Stimulated activated CD4-positive, alpha-beta T cell treated with anti-CD3 and anti-CD28 coated beads, Interleukin-4, amount 100 ng/mL, for 24 hours (primary cell): ENCODE results near the gene TUBGCP6.

Experiments used
- DNase-seq: peaks from one replicate; pipeline ENCODE4 v3.0.0-alpha.2; 2020

Gene TUBGCP6

DNA sequence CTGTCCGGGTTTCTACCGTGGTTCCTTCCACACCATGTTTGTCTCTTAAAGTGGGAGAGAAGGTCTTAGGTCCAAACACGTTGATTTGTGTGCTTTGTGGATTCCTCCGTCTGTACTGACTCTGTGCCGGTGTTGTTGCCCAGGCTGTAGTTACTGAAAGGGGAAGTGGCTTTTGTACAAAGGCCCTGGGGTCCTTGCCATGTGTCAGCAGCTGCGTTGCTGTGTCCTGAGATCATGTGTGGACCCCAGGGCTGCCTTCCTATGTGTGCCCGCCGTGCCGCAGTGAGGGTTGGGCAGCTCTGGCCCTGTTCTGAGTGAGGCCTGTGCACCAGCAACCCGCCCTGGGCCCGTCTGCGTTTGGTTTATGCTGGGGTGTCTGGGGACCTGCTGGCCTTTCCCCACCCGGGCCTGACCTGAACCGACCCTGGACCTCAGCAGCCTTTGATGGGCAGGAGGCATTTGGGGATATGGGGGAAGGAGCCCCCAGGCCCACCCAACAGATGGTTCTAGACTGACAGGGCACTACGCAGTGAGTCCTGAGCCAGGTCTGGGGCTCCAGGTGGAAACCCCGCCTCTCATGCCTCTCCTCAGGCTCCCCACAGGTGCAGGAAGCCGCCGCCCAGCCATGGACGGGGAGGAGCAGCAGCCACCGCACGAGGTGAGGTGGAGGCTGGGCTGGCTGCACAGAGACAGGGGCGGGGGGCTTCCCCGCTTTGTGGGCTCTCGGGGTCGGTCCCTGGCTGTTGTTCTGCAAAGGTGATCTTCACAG, 52.2 kb downstream of the TUBGCP6 start:
- peak; percentile 34 for DNase-seq

DNA sequence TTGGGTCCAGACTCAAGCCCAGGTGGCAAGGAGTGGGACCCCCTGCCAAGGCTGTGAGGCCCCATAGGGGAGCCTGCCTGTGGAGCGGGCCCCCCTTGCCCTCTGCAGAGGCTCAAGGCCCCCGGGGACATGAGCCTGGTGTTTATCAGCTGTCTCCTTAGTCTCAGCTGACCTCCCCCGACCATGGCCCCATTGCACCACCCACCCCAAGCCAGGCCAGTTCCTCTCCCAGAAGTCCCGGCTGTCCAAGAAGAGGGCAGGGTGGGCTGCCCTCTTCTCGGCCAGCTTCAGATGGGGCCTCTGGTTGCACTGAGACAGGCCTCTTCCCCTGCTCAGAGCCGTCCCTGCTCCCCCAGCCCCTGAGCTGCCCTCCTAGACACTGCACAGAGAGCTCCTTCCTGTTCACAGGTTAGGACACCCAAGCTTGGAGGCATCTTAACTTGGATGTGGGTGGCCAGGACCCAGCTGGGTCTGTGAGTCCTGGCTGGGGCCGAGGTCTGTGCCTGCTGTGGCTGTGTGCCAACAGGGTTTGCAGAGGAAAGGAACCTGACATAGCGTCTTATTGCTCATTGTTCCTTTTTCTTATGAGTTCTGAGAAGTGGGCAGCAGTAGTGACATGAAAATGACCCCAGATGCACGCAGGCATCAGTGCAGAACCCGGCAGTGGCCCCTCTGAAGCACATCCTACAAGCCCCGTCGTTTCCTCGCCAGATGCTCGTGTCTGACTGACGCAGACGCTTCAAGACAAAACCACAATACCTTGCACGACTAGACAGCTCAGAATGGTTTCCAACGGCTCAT, 53.7 kb downstream of the TUBGCP6 start:
- peak; percentile 77 for DNase-seq

DNA sequence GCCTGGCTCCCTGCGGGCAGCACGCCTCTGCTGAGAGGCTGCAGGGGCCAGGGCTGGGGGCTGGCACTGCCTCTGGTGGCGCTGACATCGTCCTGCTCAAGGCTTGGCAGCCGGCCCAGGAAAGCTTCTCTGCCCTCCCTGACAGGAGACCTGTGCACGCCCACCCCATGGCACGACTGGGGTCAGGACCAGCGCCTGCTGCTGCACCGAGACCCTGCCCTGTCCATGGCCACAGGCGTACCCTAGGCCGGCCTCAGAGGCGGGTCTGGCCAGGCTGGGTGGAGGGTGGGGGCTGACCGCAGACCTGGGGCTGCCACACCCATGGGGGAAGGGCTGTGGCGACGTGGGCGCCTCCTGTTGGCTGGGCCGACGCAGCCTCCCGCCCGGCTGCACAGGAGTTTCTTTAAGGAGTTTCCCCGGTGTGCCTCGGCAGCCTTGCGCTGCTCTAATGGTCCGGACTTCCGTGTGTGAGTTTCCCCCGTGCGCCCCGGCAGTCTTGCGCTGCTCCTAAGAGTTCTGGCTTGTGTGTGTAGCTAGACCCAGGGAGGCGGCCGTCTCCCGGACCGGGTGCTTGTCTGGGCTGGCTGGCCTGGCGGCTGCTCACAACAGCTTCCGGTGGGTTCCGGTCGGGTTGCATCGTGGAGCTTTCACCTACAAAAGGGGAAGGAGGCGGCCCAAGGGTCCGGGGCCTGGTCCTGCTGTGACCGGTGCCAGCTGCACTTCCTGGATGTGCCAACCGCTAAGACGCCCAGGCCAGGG, 54.5 kb downstream of the TUBGCP6 start:
- peak; percentile 74 for DNase-seq

DNA sequence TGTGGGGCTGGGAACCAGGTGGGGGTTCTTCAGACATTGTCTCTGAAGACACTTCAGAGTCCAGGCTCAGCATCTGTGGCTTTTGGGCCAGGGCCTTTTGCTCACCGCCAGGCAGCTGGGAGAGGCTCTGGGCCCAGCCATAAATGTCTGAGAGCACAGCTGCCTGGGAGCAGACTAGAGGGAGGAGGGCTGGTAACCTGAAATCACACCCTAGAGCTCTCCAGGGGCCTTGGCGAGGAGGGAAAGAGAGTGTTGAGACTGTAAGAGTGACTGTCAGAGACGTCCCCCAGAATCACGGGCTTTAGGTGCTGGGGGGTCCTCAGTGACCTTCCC, 55.0 kb downstream of the TUBGCP6 start:
- DNase-seq: no peak

DNA sequence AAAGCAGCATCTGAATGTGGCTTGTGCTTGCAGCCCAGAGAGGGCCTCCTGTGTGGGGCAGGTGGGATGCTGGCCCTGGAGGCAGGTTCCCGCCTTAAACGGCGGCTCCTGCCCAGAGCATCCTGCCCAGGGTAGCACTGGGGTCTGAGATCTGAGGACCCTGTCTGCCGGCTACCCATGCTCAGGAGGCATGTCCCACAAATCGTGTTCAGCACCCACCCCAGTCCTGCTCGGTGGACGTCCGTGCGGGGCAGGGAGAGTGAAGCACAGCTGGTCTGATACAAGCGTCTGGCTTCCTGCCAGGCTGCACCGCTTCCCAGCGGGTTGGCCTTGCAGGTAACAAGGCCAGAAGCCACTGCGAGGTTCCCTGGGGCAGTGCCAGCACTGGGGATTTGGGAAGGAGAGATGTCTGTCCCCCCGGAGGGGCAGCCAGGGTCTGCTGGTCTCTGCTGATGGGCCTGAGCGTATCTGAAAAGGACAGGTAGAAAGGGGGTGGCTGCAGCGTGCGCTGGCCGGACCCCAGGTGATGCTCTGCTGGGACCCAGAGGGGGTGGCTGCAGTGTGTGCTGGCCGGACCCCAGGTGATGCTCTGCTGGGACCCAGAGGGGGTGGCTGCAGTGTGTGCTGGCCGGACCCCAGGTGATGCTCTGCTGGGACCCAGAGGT, 55.5 kb downstream of the TUBGCP6 start:
- no peak for DNase-seq

DNA sequence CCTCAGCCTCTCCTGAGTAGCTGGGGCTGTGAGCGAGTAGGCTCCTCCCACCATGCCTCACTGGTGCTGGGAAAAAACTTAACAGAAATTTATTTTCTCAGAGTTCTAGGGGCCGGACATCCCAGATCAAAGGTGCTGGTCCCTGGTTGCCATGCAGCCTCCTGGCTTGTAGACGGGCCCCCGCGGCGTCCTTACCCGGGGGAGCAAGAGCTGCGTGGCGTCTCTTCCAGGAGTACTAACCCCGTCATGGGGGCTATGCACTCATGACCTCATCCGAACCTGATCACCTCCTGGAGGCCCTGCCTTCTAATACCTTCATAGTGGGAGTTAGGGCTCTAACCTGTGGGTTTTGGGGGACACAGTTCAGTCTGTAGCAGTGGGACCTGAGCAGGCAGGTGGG, 56.5 kb downstream of the TUBGCP6 start:
- no peak for DNase-seq

DNA sequence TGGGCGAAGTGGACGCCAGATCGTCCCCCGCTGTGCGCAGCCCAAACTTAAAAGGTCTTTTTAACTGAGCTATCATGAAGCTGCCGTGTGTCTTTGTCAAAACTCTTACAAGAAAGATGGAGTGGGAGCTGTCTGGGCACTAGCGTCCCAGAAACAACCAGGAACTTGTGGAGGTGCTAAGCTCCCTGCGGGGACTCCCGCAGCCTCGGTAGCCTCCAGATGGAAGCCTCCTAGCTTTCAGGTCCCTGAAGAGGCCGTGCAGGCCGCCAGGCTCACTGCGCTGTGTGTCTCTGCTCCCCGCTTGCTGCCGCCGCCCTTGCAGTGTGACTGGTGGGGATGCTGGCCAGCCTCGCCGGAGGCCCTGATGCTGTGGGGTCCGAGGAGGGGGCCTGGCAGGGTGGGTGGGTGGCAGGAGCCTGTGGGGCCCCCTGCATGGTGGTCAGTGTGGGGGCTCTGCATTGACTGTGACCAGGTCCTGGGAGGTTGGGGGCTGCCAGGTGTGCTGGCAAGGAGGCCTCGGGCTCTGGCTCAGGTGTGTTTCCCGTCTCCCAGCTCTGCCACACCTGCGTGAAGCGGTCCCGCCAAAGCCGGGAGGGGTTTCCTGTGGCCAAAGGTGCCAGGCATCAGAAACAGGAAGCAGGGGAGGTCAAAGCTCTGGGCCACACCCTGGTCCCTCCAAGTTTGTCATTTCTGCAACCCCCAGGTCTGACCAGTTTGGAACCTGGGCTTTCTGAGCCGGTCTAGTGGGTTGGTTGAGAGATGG, 57.9 kb downstream of the TUBGCP6 start:
- DNase-seq: no peak

DNA sequence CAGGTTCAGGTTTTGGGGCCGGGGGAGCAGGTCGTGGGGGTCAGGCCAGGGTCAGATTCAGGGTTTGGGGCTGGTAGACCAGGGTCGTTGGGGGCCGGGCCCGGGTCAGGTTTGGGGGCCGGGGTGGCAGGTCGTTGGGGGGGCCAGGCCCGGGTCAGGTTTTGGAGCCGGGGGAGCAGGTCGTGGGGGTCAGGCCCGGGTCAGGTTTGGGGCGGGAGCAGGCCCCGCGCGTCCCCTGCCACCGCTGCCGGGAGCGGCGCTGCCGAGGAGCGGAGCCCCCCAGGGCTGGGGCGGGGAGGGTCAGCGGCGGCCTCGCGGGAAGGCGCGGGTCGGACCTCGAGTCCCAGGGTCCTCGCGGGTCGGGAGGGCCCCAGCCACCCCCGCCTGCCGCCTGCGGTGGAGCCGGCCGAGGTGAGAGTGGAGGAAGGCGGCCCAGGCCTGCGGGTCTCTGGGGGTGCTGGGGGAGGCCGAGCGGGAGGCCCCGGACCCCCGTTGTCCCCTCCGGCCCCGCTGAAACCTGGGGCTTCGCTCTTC, 58.6 kb downstream of the TUBGCP6 start:
- DNase-seq: no peak

DNA sequence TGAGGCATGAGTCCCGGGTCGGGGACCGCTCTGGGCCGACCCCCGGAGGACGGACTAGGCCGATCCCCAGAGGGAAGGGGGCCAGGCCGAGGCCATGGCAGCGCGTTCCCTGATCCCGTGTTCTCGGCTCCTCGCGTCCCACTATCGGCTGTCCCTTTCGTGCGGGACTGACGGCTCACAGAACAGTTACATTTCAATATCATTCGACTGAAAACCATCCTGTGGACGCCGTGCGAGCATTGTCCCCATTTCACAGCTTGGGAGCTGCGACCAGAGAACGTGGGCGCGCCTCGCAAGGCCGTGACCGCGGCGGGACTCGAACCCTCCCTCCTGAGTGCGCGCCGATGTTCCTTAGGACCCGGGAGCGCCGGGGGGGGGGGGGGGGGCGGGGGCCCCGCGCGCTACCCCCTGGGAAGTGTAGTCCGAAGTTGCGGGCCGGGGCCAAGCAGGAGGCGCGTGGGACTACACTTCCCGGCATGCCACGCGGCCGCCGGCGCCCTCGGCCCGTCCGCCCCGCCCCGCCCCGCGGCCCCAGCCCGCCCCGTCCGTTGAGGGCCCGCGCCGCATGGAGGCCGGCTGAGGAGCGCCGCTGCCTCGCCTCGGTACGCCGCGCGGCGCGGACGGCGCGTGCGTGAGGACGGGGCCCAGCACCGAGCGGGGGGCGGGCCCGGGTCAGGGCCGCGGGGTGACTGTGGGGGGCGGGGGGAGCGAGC, 59.3 kb downstream of the TUBGCP6 start, which contains the start of gene TRABD:
TSS of gene TRABD (plus strand) at position 539 of the 713 bp plus-strand sequence. CDS start 7,148 bp downstream, outside the sequence.
- DNase-seq: peak; percentile 88

DNA sequence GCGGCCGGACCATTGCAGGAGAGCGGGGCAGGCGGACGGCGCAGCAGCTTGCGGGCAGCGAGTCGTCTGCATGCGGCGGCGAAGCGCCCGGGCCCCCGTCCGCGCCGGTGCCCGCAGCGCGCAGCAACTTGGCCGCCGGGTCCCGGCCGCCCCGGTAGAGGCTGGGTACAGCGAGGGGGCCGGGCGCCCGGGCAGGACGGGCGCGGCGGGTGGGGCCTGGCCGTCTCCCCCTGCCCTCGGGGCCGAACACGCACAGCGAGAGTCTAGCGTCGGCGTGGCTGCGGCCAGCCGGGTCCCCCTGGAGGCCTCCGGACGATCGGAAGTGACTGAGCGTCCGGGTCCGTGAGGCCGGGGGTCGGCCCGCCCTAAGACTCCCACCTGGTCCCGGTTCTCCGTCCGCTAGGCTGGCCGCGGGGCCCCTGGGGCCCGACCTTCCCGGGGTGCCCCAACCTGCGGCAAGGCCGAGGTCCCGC, 59.9 kb downstream of the TUBGCP6 start:
- no peak for DNase-seq

DNA sequence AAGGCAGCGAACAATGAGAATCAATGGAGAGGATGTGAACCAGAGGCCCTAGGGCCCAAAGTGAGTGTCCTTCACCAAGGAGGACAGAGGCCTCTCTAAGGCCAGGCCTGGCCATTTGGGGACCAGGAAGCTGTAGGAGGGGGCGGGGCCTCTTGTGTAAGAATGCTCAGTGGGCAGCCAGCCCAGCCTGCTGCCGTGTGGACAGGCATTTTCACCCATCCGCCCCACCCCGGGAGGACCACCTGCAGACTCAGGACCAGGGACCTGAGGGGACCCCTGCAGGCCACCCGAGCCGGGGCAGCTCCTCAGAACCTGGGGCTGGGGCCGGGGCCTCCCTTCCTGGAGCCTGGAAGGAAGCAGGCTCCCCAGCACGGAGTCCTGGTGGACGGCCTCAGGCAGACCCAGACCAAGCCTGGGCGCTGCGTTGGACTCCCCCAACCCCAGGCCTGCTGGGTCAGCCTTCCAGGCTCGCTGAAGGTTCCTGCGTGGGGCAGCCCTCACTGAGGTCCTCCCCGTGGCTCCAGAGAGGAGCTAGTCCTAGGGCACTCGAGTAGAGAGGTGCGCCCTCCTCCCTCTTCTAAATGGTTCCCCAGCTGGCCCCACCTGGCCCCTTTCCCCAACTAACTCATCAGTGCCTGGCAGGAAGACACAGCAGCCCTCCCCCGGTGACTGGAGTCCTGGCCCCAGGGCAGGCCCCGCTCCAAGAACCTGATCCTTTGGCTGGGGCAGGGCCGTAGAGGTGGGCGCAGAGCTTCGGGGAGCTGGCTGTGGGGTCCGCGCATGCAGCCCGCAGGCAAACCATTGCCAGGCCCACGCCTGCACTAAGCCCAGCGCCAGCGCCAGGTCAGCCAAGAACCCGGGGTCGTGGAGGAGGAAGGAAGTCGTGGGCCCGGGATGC, 60.6 kb downstream of the TUBGCP6 start:
- DNase-seq: no peak

DNA sequence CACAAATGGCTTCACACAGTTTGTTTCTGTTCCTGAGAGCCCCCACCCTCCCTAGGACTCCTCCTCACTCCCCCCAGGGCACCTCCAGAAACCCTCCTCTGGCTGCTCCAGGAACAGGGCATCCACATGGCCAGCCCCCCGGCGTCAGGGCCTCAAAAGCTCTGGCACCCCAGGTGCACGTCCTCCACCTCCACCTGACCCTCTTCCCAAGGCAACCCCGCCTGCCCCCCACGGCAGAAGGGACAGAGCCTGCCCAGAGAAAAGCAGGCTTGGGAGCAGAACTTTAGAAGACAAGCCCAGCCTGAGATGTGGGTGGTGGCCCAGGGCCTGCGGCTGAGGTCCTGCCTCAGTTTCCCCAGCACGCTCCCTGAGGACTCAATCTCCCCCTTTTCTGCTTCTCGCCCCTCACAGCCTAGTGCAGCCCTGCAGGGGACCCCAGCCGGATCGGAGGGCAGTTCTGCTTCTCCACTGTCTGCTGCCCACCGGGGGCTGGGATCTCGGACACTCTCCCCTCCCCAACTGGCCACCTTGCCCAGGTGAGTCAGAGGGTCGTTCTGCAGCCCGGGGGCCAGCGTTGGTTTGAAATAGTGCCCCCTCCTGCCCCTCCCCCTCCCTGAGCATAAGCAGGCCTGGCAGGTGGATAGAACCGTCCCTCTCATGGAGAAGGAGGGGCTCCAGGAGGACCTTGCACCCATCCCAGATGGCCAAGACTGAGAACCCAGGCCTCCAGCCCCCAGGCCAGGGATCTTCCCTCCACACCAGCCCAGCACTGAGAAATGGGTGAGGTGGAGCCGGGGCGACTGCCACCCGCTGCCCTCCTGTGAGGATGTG, 61.5 kb downstream of the TUBGCP6 start:
- no peak for DNase-seq

DNA sequence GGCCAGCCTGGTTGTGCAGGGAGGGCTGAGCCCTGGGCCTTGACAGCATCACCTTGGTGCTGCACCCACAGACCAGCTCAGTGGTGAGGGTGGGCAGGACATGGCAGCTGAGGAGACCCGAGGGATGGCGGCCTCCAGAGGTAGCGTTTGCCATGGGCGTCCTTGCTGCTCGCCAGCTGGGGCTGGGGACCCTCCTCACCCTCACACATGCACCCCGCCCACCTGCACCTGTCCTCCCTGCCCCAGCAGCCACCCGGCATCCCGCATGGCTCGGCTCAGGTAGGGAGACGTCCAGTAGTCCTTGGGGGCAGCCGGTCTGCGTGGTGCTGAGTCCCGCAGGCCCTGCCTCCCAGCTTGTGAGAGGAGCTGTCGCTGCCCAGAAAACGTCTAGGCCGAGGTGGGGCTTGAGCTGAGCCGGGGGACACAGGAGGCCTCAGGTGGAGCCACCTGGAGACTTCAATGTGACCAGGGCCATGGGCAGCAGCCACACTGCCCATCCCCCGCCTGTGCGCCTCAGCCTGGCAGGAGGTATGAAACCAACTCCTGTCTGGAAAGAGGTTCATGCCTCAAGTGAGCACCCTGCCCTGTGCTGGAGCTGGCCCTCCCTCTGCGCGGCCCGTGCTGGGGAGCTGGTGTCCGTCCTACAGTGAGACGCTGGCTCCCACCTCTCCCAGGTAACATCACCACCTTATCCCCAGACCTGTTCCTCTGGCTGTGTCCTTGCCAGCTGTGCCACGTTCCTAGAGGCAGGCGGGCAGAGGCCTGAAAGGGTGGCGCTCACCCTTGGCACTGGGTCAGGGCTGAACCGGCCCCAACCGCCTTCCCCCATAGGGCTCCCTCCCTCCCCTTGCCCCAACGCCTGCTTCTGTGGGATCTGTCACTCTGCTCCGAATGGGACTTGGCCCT, 62.4 kb downstream of the TUBGCP6 start:
- DNase-seq: no peak

DNA sequence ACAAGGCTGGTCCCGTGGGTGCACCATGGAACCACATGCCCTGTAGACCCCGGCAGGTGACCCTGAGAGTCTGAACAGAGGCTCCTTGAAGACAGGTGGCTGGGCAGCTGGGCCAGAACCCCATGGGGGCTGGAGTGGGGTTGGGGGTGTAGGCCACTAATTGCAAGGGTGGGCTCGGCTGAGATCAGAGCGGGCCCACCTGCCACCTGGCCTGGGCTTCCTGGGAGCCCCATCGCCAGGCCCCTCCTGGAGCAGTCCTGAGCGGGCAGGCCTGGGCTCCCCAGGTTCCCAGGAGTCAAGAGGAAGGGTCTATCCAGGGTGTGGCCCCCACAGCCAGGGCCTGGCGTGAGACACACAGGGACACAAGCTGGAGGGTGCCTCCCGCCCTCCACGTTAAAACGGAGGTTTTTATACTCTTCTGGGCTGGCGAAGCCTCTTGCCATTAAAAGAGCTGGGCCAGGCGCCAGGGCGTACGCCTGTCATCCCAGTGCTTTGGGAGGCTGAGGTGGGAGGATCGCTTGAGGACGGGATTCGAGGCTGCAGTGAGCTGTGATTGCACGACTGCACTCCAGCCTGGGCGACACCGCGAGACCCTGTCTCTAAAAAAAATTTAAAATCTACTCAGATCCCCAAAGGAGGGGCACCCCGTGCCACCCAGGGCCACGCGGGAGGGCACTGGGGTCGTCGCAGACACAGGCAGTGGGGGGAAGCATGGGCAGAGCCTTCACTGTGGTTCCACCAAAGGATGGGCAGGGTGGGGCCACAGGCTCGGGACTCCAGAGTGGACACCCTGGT, 63.9 kb downstream of the TUBGCP6 start:
- no peak for DNase-seq

DNA sequence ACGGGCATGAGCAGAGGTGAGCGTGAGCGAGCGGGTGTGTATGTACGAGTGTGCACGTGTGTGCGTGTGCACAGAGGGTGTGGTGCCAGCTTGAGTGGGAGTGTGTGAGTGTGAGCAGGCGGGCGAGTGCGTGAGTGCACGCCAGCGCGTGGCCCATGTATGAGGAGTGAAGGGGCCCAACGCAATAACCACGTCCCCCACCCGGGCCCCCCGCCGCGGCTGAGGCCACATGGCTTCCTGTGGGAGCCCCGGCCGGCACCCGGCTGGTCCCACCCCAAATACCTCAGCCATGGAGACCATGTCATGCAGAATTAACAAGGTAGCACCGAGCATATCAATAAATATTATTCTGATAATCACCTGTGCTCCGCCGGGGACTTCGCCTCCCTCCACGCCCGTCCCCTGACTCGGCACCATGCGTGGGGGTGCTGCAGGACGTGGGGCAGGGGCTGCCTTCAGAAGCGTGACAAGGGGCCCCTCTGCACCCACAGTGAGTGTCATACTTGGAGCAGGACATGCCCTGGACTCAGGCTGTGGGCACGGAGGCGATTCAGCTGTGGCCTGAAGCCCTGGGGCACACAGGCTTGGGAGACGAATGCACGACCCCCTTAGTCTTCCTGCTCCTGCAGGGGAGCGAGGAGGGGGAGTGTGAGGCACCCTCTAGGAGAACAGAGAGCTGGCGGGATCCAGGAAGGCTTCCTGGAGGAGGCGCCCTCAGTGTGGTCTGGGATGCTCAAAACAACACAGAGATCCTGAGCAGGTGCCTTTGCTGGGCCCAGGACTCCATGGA, 64.7 kb downstream of the TUBGCP6 start:
- DNase-seq: no peak
